ENCODE data around the gene GRAPL. TPM values are rescaled to one million over a fixed set of nuclear protein-coding genes. Genes with fewer than 3 reads are reported as not detected.
"Not testable (repeated sequence)": the region's sequence is repeated elsewhere in the genome, so short reads cannot be mapped to it uniquely, and the experiment has no call there.

GRAPL gene
- total and polyA plus RNA-seq, 2 donors (not counting 1 experiment from before 2014, with no cell fraction given): 84.5 to 181 TPM

GRCh38 chr17:19092737-19093683 is 34.4 kb upstream of the GRAPL start:
- H3K27me3 ChIP-seq (replicated peaks in 1 of 4; ENCODE audit: control extremely low read depth in 1 of 4, control insufficient read depth in 3 of 4, insufficient read depth in 4 of 4, low read length in 3 of 4); H3K4me2 ChIP-seq (replicated peaks; ENCODE audit: low read depth, low read length, poor library complexity, severe bottlenecking); H3K36me3 ChIP-seq (replicated peaks in 1 of 2; ENCODE audit: control extremely low read depth in 1 of 2, control insufficient read depth in 1 of 2, extremely low read depth in 1 of 2, insufficient read depth in 2 of 2, low read length in 1 of 2); H2AFZ ChIP-seq (ENCODE audit: insufficient read depth, low read depth, low read length, poor library complexity, severe bottlenecking); H3K4me1 ChIP-seq (ENCODE audit: control insufficient read depth in 2 of 2, insufficient read depth in 2 of 2, low read length in 2 of 2); H3K9ac ChIP-seq (ENCODE audit: low read length); H4K20me1 ChIP-seq (ENCODE audit: control insufficient read depth, insufficient read depth, low read length, poor library complexity, severe bottlenecking); intact Hi-C loops (cut with micrococcal nuclease); ATAC-seq (ENCODE audit: low read depth); H3K4me3 Mint-ChIP-seq; H3K9me3 Mint-ChIP-seq (ENCODE audit: insufficient read depth); H3K4me3 ChIP-seq (ENCODE audit: control extremely low read depth in 1 of 5, extremely low read depth in 1 of 5, insufficient read depth in 1 of 5, low read depth in 2 of 5, low read length in 4 of 5); POLR2A ChIA-PET; H3K79me2 ChIP-seq (ENCODE audit: control insufficient read depth, insufficient read depth, low read length); H3K27ac Mint-ChIP-seq; H3K27me3 Mint-ChIP-seq; DNase-seq; H3K4me1 Mint-ChIP-seq; H3K9me3 ChIP-seq (ENCODE audit: control extremely low read depth in 1 of 3, control insufficient read depth in 2 of 3, insufficient read depth in 1 of 3, low read length in 2 of 3); H3K27ac ChIP-seq (ENCODE audit: low read length in 2 of 2); CTCF ChIA-PET: not testable (repeated sequence)
- 65% methylated on average over 3 of the region's 15 CpGs for WGBS (ENCODE audit: insufficient coverage)

- POLR2A ChIA-PET; DNase-seq; H3K4me2 ChIP-seq (replicated peaks; ENCODE audit: low read depth, low read length, poor library complexity, severe bottlenecking); H3K79me2 ChIP-seq (ENCODE audit: control insufficient read depth, insufficient read depth, low read length); H3K9ac ChIP-seq (ENCODE audit: low read length); H3K27ac Mint-ChIP-seq; CTCF ChIA-PET; H3K36me3 ChIP-seq (replicated peaks in 1 of 2; ENCODE audit: control extremely low read depth in 1 of 2, control insufficient read depth in 1 of 2, extremely low read depth in 1 of 2, insufficient read depth in 2 of 2, low read length in 1 of 2); H3K4me1 Mint-ChIP-seq; H3K4me3 ChIP-seq (ENCODE audit: control extremely low read depth in 1 of 5, extremely low read depth in 1 of 5, insufficient read depth in 1 of 5, low read depth in 2 of 5, low read length in 4 of 5); H3K27me3 ChIP-seq (replicated peaks in 1 of 4; ENCODE audit: control extremely low read depth in 1 of 4, control insufficient read depth in 3 of 4, insufficient read depth in 4 of 4, low read length in 3 of 4); H3K27ac ChIP-seq (ENCODE audit: low read length in 2 of 2); H3K27me3 Mint-ChIP-seq; H3K9me3 ChIP-seq (ENCODE audit: control extremely low read depth in 1 of 3, control insufficient read depth in 2 of 3, insufficient read depth in 1 of 3, low read length in 2 of 3); H4K20me1 ChIP-seq (ENCODE audit: control insufficient read depth, insufficient read depth, low read length, poor library complexity, severe bottlenecking); intact Hi-C loops (cut with micrococcal nuclease); H2AFZ ChIP-seq (ENCODE audit: insufficient read depth, low read depth, low read length, poor library complexity, severe bottlenecking); ATAC-seq (ENCODE audit: low read depth); H3K4me1 ChIP-seq (ENCODE audit: control insufficient read depth in 2 of 2, insufficient read depth in 2 of 2, low read length in 2 of 2); H3K4me3 Mint-ChIP-seq; H3K9me3 Mint-ChIP-seq (ENCODE audit: insufficient read depth): not testable (repeated sequence)
- WGBS (ENCODE audit: insufficient coverage): 77% methylated on average over 5 of the region's 15 CpGs
Observed at GRCh38 chr17:19093684-19094438, 33.5 kb upstream of the GRAPL start.

- DNase-seq; intact Hi-C loops (cut with micrococcal nuclease); H3K4me1 ChIP-seq (ENCODE audit: control insufficient read depth in 2 of 2, insufficient read depth in 2 of 2, low read length in 2 of 2); H3K4me3 Mint-ChIP-seq; H3K4me1 Mint-ChIP-seq; H3K79me2 ChIP-seq (ENCODE audit: control insufficient read depth, insufficient read depth, low read length); H3K9me3 ChIP-seq (ENCODE audit: control extremely low read depth in 1 of 3, control insufficient read depth in 2 of 3, insufficient read depth in 1 of 3, low read length in 2 of 3); CTCF ChIA-PET; H4K20me1 ChIP-seq (ENCODE audit: control insufficient read depth, insufficient read depth, low read length, poor library complexity, severe bottlenecking); H2AFZ ChIP-seq (ENCODE audit: insufficient read depth, low read depth, low read length, poor library complexity, severe bottlenecking); H3K27ac Mint-ChIP-seq; H3K9me3 Mint-ChIP-seq (ENCODE audit: insufficient read depth); POLR2A ChIA-PET; ATAC-seq (ENCODE audit: low read depth); H3K36me3 ChIP-seq (replicated peaks in 1 of 2; ENCODE audit: control extremely low read depth in 1 of 2, control insufficient read depth in 1 of 2, extremely low read depth in 1 of 2, insufficient read depth in 2 of 2, low read length in 1 of 2); H3K4me3 ChIP-seq (ENCODE audit: control extremely low read depth in 1 of 5, extremely low read depth in 1 of 5, insufficient read depth in 1 of 5, low read depth in 2 of 5, low read length in 4 of 5); H3K4me2 ChIP-seq (replicated peaks; ENCODE audit: low read depth, low read length, poor library complexity, severe bottlenecking); H3K27ac ChIP-seq (ENCODE audit: low read length in 2 of 2); H3K9ac ChIP-seq (ENCODE audit: low read length); H3K27me3 Mint-ChIP-seq; H3K27me3 ChIP-seq (replicated peaks in 1 of 4; ENCODE audit: control extremely low read depth in 1 of 4, control insufficient read depth in 3 of 4, insufficient read depth in 4 of 4, low read length in 3 of 4): not testable (repeated sequence)
- no CpG with 5 or more reads among the region's 6 CpGs for WGBS (ENCODE audit: insufficient coverage)
Observed at GRCh38 chr17:19108517-19108916, 18.9 kb upstream of the GRAPL start.
